SK-N-SH treated with all-trans-retinoic acid at 6 μM for 48 hours (cell line): ENCODE measurements around the gene KLHL35.

Experiments used
- ARNTL ChIP-seq: fragments of 450-650 bp; formaldehyde crosslinking; IDR thresholded peaks from 2 replicates; pipeline ENCODE4 v1.5.0; 2020; ENCODE audit warnings: low read depth, mild to moderate bottlenecking, moderate library complexity, borderline replicate concordance
- BACH2 ChIP-seq: fragments of 250-450 bp; sonication (Bioruptor Pico); IDR thresholded peaks from 2 replicates; pipeline ENCODE4 v1.9.0; 2021; ENCODE audit warnings: mild to moderate bottlenecking, borderline replicate concordance
- CSDC2 ChIP-seq: fragments of 250-450 bp; sonication (Bioruptor Pico); IDR thresholded peaks from 2 replicates; pipeline ENCODE4 v1.5.0; 2020; ENCODE audit warnings: mild to moderate bottlenecking, moderate library complexity
- ISL1 ChIP-seq: fragments of 250-450 bp; sonication (Bioruptor Pico); IDR thresholded peaks from 2 replicates; pipeline ENCODE4 v2.1.2; 2022; ENCODE audit warnings: mild to moderate bottlenecking, moderate library complexity
- OSR1 ChIP-seq: fragments of 250-450 bp; sonication (Bioruptor Pico); IDR thresholded peaks from 2 replicates; pipeline ENCODE4 v1.8.0; 2022; ENCODE audit warnings: moderate library complexity, mild to moderate bottlenecking, inconsistent platforms
- PATZ1 ChIP-seq: fragments of 250-450 bp; sonication (Bioruptor Pico); IDR thresholded peaks from 2 replicates; pipeline ENCODE4 v1.8.0; 2020; ENCODE audit warnings: mild to moderate bottlenecking, moderate library complexity, borderline replicate concordance
- RARB ChIP-seq: fragments of 250-450 bp; sonication (Bioruptor Pico); IDR thresholded peaks from 2 replicates; pipeline ENCODE4 v1.8.0; 2021; ENCODE audit warnings: mild to moderate bottlenecking, moderate library complexity
- TCF4 ChIP-seq: fragments of 250-450 bp; sonication (Bioruptor Pico); IDR thresholded peaks from 2 replicates; pipeline ENCODE4 v1.8.0; 2021; ENCODE audit warnings: mild to moderate bottlenecking, moderate library complexity, borderline replicate concordance
- TOX ChIP-seq: fragments of 250-450 bp; sonication (Bioruptor Pico); IDR thresholded peaks from 2 replicates; pipeline ENCODE4 v1.8.0; 2021; ENCODE audit warnings: mild to moderate bottlenecking, moderate library complexity, borderline replicate concordance
- TSHZ2 ChIP-seq: fragments of 250-450 bp; sonication (Bioruptor Pico); IDR thresholded peaks from 2 replicates; pipeline ENCODE4 v1.5.0; 2020; ENCODE audit warnings: mild to moderate bottlenecking, moderate library complexity
- ZFP3 ChIP-seq: fragments of 250-450 bp; sonication (Bioruptor Pico); IDR thresholded peaks from 2 replicates; pipeline ENCODE4 v1.5.0; 2020; ENCODE audit warnings: mild to moderate bottlenecking, moderate library complexity
- ZNF70 ChIP-seq: fragments of 450-650 bp; formaldehyde crosslinking; IDR thresholded peaks from 2 replicates; pipeline ENCODE4 v1.5.0; 2020; ENCODE audit warnings: mild to moderate bottlenecking, moderate library complexity

- TF ChIP-seq OSR1 (CRISPR knock-in tag): no peak
- TF ChIP-seq RARB: no peak
- no peak for TF ChIP-seq TSHZ2
- TF ChIP-seq BACH2 (CRISPR knock-in tag): no peak
- TF ChIP-seq TCF4 (CRISPR knock-in tag): no peak
- TF ChIP-seq ZFP3 (CRISPR knock-in tag): no peak
- no peak for TF ChIP-seq CSDC2 (CRISPR knock-in tag)
- no peak for TF ChIP-seq ARNTL (CRISPR knock-in tag)
- TF ChIP-seq ISL1 (CRISPR knock-in tag): no peak
- no peak for TF ChIP-seq ZNF70
- TF ChIP-seq PATZ1 (CRISPR knock-in tag): no peak
- TF ChIP-seq TOX (CRISPR knock-in tag): no peak
Observed at GRCh38 chr11:75447415-75447814, 14.4 kb upstream of the KLHL35 start.
